Ishikawa (cell line): ENCODE measurements around the gene AAGAB.

Source experiments
- CEBPB ChIP-seq: IDR thresholded peaks from 2 replicates; pipeline ENCODE4 v1.6.1; 2012
- CREB1 ChIP-seq: IDR thresholded peaks from 2 replicates; pipeline ENCODE4 v1.6.1; 2012; ENCODE audit warnings: low read depth
- EGR1 ChIP-seq: IDR thresholded peaks from 2 replicates; pipeline ENCODE4 v1.6.1; 2012
- EP300 ChIP-seq: IDR thresholded peaks from 2 replicates; pipeline ENCODE4 v1.6.1; 2012; ENCODE audit warnings: borderline replicate concordance
- FOXM1 ChIP-seq: IDR thresholded peaks from 2 replicates; pipeline ENCODE4 v1.6.1; 2012; ENCODE audit warnings: low read depth, borderline replicate concordance
- NFIC ChIP-seq: IDR thresholded peaks from 2 replicates; pipeline ENCODE4 v1.6.1; 2012
- RAD21 ChIP-seq: IDR thresholded peaks from 2 replicates; pipeline ENCODE4 v1.6.1; 2012; ENCODE audit warnings: low read depth
- TAF1 ChIP-seq: IDR thresholded peaks from 2 replicates; pipeline ENCODE4 v1.6.1; 2012; ENCODE audit warnings: low read depth, mild to moderate bottlenecking
- TCF12 ChIP-seq: IDR thresholded peaks from 2 replicates; pipeline ENCODE4 v1.6.1; 2012; ENCODE audit warnings: low read depth
- TEAD4 ChIP-seq: IDR thresholded peaks from 2 replicates; pipeline ENCODE4 v1.6.1; 2012
- YY1 ChIP-seq: IDR thresholded peaks from 2 replicates; pipeline ENCODE4 v1.6.1; 2012; ENCODE audit warnings: low read depth
- ZBTB7A ChIP-seq: IDR thresholded peaks from 2 replicates; pipeline ENCODE4 v1.6.1; 2012; ENCODE audit warnings: low read depth
- TF ChIP-seq, protein P1 (sequence below): IDR thresholded peaks from 2 replicates; pipeline ENCODE4 v1.6.1; 2012
- TF ChIP-seq, protein P2 (sequence below): IDR thresholded peaks from 2 replicates; pipeline ENCODE4 v1.6.1; 2012; ENCODE audit warnings: low read depth, mild to moderate bottlenecking
- TF ChIP-seq, protein P3 (sequence below): IDR thresholded peaks from 2 replicates; pipeline ENCODE4 v1.6.1; 2012

The AAGAB gene

DNA sequence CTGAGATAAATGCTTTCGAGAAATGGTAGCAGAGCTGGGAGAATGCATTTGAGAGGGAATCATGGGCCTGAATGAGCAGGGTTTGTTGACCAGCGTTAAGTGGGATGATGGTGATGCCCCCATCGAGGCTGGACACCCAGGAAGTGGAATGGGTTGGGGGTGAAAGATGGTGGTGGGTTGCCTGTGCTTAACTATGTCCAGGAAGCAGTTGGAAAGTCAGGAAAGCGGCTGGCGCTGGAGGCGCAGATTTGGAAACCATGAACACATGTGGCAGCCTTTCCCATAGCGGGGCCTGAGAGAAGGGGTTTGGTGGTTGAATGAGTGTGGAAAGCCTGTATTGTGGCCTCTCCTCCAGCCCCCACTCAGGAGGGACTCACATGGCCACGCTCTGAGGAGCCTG, 80.7 kb downstream of the AAGAB start:
- TF ChIP-seq EGR1 = no peak
- TF ChIP-seq, protein P1, sequence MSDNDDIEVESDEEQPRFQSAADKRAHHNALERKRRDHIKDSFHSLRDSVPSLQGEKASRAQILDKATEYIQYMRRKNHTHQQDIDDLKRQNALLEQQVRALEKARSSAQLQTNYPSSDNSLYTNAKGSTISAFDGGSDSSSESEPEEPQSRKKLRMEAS = no peak
- no peak for TF ChIP-seq ZBTB7A
- no peak for TF ChIP-seq EP300
- TF ChIP-seq TEAD4 = no peak
- no peak for TF ChIP-seq CEBPB
- no peak for TF ChIP-seq FOXM1
- TF ChIP-seq, protein P2, sequence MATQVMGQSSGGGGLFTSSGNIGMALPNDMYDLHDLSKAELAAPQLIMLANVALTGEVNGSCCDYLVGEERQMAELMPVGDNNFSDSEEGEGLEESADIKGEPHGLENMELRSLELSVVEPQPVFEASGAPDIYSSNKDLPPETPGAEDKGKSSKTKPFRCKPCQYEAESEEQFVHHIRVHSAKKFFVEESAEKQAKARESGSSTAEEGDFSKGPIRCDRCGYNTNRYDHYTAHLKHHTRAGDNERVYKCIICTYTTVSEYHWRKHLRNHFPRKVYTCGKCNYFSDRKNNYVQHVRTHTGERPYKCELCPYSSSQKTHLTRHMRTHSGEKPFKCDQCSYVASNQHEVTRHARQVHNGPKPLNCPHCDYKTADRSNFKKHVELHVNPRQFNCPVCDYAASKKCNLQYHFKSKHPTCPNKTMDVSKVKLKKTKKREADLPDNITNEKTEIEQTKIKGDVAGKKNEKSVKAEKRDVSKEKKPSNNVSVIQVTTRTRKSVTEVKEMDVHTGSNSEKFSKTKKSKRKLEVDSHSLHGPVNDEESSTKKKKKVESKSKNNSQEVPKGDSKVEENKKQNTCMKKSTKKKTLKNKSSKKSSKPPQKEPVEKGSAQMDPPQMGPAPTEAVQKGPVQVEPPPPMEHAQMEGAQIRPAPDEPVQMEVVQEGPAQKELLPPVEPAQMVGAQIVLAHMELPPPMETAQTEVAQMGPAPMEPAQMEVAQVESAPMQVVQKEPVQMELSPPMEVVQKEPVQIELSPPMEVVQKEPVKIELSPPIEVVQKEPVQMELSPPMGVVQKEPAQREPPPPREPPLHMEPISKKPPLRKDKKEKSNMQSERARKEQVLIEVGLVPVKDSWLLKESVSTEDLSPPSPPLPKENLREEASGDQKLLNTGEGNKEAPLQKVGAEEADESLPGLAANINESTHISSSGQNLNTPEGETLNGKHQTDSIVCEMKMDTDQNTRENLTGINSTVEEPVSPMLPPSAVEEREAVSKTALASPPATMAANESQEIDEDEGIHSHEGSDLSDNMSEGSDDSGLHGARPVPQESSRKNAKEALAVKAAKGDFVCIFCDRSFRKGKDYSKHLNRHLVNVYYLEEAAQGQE = no peak

DNA sequence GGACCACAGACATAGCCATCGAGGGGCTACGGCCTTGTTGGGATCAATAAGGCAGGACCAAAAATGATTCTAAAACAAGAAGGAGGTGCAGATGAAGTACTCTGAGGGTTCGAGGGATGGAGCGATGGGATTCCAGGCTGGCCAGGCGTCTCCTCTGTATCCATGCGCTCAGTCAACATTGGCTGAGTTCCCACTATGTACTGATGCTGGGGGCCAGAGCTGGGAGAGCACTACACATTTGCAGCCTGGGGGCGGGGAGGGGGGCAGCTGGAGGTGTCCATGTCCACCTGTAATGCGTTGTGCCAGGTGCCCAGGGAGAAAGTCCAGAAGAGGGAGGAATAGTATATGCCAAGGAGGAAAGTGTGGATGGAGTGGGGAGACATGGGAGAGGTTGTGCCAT, 81.5 kb downstream of the AAGAB start:
- TF ChIP-seq RAD21 (no peak), TAF1 (no peak), CEBPB (no peak), TCF12 (no peak), ZBTB7A (no peak), TEAD4 (no peak), FOXM1 (no peak), EP300 (no peak), EGR1 (no peak), NFIC (no peak), YY1 (no peak), CREB1 (no peak)
- TF ChIP-seq, protein P1 = no peak
- TF ChIP-seq, protein P2 = no peak
- TF ChIP-seq, protein P3, sequence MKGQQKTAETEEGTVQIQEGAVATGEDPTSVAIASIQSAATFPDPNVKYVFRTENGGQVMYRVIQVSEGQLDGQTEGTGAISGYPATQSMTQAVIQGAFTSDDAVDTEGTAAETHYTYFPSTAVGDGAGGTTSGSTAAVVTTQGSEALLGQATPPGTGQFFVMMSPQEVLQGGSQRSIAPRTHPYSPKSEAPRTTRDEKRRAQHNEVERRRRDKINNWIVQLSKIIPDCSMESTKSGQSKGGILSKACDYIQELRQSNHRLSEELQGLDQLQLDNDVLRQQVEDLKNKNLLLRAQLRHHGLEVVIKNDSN = no peak

DNA sequence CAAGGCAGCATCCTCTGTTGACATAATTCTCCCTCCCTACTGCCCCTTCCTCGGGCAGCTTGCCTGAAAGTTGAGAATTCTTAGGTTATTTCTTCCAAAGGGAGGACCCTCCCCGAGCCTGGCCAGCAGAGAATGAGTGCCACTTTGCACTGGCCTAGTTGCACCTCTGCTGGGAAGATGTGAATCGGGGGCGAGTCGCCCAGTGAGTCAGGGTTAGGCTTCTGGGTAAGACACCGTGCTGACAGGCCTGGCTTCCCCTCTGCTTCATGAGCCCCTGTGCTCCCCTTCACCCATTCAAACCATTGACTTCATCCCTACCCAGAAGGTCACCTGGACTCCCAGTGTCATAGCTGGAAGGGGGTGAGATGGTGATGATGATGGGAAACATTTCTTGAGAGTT, 82.3 kb downstream of the AAGAB start:
- TF ChIP-seq, protein P2 = no peak

DNA sequence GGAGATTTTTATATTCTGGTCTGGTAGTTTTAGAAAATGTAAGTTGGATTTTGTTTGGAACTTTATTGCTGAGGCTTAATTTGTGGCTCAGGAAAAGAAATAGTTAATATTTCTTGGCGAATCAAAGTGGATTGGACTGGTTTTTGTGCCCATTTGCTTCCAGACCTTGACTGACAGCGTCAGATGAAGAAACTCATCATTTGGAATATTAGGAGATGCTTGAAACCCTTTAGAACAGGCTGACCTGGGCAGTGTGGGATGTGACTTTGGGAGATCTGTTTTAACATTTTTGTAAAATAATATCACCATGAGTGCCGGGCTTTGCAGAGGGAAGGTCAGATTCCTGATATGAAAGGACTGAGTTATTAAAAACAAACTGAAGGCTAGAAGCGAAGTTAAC, 83.0 kb downstream of the AAGAB start:
- TF ChIP-seq EP300 = no peak
- TF ChIP-seq FOXM1 = no peak
- TF ChIP-seq RAD21 = no peak
- TF ChIP-seq NFIC = no peak
- TF ChIP-seq TAF1 = no peak
- TF ChIP-seq YY1 = no peak
- TF ChIP-seq TEAD4 = no peak
- no peak for TF ChIP-seq EGR1
- no peak for TF ChIP-seq CREB1
- TF ChIP-seq, protein P3 = no peak
- no peak for TF ChIP-seq TCF12
- TF ChIP-seq CEBPB = no peak
- TF ChIP-seq, protein P1 = no peak
- TF ChIP-seq, protein P2 = no peak
- TF ChIP-seq ZBTB7A = no peak
